Measurements from ENCODE around the gene SMAD7.
A peak's percentile ranks its signal among the peaks of the same experiment; 100 is the strongest.

SMAD7 gene

DNA sequence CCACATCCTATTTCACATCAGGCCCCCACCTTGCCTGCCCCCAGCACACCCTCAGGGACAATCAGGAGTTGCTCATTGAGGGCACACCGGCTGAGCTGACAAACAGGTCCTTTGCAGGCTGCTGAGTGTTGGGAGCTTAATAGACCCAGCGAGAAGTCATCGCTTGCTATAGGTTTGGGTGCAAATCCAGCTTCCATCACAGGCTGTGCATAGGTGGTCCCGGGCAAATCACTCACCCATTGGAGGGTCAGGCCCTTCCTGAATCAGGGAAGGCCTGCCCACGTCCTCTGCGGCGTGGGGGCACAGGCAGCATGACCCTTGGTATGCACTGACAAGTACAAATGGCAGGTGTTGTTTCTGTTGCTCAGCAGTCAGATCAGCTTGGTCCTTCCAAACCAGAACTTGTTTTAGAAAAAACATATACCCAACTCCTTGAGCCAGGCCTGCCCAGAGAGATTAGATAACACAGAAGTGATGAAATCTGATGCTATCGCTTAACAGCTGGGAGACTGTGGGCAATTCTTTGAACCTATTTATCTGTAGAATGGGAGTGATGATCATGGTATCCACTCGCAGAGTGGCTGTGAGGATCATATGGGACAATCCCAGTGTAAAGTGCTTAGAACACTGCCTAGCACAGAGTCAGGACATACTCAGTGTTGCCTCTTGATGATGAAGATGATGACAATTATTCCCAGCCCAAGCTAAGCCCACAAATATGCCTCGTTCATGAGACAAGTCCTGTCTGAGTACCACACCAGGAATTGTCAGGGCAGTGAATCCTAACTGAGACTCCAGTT lies 34.9 kb downstream of the SMAD7 start:
- DNase-seq (ENCODE audit: low spot score), result no peak
- in situ Hi-C loops (cut with MboI; ENCODE audit: low pct_unique_long_range_greater_than_20kb, low sequenced_read_pairs, unreplicated experiment), result no loop called here
- TF ChIP-seq, protein P1, sequence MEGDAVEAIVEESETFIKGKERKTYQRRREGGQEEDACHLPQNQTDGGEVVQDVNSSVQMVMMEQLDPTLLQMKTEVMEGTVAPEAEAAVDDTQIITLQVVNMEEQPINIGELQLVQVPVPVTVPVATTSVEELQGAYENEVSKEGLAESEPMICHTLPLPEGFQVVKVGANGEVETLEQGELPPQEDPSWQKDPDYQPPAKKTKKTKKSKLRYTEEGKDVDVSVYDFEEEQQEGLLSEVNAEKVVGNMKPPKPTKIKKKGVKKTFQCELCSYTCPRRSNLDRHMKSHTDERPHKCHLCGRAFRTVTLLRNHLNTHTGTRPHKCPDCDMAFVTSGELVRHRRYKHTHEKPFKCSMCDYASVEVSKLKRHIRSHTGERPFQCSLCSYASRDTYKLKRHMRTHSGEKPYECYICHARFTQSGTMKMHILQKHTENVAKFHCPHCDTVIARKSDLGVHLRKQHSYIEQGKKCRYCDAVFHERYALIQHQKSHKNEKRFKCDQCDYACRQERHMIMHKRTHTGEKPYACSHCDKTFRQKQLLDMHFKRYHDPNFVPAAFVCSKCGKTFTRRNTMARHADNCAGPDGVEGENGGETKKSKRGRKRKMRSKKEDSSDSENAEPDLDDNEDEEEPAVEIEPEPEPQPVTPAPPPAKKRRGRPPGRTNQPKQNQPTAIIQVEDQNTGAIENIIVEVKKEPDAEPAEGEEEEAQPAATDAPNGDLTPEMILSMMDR (IDR thresholded peaks at IDR 0.05; ENCODE audit: extremely low read depth, insufficient read depth, missing control alignments), result no peak

DNA sequence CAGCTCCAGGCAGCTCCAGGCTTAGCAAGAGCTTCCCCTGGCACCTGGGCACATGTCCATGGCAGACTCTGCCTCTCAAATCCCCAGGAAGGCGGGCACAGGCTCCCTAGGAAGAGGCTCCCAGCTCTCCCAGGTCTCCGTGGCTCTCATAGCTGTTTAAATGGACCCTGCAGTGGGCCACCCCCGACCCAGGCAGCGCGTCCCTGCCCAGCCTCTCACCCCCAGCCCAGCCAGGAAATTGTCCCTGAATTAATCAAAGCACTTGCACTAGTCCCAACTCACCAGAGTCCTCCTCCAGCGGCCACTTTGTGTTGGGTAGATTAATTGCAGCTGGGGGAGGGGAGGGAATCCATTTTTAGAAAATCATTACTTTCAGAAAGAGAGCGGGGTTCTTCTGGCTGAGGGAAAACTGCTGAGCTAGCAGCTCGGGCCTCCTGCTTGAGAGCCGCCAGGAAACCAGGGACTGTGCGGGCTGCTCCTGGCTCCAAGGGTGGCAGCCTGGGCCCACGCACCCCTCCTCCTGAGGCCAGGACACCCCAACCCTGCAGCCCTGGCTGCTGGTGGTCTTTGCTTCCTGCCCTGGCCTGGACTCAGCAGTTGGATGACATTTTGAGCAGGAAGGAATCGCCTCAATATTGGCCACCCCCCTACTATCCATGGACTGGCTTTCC lies 36.0 kb downstream of the SMAD7 start:
- in situ Hi-C loops (cut with MboI; ENCODE audit: low pct_unique_long_range_greater_than_20kb, low sequenced_read_pairs, unreplicated experiment), result no loop called here
- TF ChIP-seq, protein P1 (IDR thresholded peaks at IDR 0.05; ENCODE audit: extremely low read depth, insufficient read depth, missing control alignments), result no peak
- DNase-seq (ENCODE audit: low spot score), result no peak

DNA sequence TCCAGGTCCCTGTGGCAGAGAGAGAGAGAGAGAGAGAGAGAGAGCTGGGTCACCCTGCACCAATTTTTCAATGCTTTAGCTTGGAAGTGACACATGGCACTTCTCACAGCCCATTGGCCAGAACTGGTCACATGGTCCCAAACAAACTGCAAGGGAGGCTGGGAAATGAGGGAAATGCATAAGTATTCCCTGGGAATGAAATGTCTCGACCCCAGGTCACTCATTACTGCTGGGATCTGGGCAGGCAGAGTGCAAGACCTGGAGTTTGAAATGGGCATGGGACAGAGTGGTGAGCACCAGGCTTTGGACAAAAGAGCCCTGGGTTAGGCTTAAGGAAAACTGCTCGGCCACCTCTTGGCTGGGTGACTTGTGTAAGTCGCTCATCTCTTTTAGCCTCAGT lies 37.0 kb downstream of the SMAD7 start:
- TF ChIP-seq, protein P1 (IDR thresholded peaks at IDR 0.05; ENCODE audit: extremely low read depth, insufficient read depth, missing control alignments), result no peak
- in situ Hi-C loops (cut with MboI; ENCODE audit: low pct_unique_long_range_greater_than_20kb, low sequenced_read_pairs, unreplicated experiment), result no loop called here
- DNase-seq (ENCODE audit: low spot score), result no peak

DNA sequence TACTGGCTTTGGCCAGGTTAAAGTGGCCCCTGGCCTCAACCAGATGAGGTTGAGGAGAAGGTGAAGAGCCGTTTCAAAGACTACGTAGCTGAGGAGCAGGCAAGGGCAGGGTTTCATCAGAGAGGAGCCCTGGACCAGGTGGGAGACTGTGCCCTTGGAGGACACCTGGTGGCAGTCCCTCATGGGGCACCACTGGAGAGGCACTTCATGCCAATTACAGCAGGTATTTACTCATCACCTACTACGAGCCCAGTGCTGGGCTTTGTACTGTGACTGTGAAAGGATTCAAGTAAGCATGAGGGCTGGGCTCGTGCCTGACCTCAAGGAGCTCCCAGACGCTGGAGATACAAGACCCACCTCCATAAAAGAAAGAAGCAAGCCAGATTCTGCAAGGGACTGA lies 37.6 kb downstream of the SMAD7 start:
- TF ChIP-seq, protein P1 (IDR thresholded peaks at IDR 0.05; ENCODE audit: extremely low read depth, insufficient read depth, missing control alignments), result peak; percentile 35
- in situ Hi-C loops (cut with MboI; ENCODE audit: low pct_unique_long_range_greater_than_20kb, low sequenced_read_pairs, unreplicated experiment), result no loop called here

DNA sequence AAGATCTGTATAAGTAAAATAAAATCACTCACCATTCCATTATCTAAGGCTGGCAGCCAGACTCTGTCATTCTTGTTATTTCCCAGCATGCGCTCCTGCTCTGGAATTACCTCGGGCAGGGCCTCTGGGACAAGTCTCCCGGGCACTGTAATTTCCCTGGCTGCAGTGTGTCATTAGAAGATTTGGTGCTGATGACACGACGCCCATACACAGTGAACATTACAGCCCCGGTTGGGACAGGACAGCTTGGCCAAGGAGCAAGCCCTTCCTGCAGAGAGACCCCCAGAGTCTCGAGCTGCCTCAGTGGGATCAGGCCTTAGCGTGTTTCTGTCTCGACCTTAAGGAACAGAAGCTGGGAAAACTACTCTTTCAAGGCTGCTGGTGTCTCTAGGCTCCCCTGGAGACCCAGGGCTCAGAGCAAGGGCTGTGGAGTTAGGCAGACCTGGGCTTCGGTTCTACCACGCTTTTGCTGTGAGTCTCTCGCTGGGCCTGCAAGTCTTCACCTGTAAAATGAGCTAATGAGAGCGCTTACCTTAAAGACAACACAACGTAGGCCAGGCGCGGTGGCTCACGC lies 39.7 kb downstream of the SMAD7 start:
- no peak for DNase-seq (ENCODE audit: low spot score)
- TF ChIP-seq, protein P1 (IDR thresholded peaks at IDR 0.05; ENCODE audit: extremely low read depth, insufficient read depth, missing control alignments), result no peak
- in situ Hi-C loops (cut with MboI; ENCODE audit: low pct_unique_long_range_greater_than_20kb, low sequenced_read_pairs, unreplicated experiment), result no loop called here

More for the DNA sequence above, 37.6 kb downstream of the SMAD7 start:
- DNase-seq (ENCODE audit: low spot score), result no peak

DNA sequence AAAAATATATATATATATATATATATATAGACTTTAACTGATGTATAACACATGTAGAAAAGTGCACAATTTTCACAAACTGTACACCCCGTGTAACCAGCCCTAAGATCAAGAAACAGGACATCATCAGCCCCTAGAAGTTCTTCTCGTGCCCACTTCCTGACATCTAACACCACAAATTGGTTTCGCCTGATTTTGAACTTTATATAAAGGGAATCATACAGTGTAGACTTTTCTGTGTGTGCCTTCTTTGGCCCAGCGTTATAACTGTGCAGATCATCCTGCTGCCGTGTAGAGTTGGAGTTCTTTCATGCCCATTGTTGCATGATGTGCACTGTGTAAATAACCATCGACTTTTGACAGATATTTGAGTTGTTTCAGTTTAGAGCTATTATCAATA lies 41.0 kb downstream of the SMAD7 start:
- TF ChIP-seq, protein P1 (IDR thresholded peaks at IDR 0.05; ENCODE audit: extremely low read depth, insufficient read depth, missing control alignments), result no peak
- in situ Hi-C loops (cut with MboI; ENCODE audit: low pct_unique_long_range_greater_than_20kb, low sequenced_read_pairs, unreplicated experiment), result no loop called here
- no peak for DNase-seq (ENCODE audit: low spot score)
